Suprapubic skin (tissue), 4 donors: Measurements from ENCODE around the gene ZNF184. TPM values are rescaled to one million over a fixed set of nuclear protein-coding genes. Genes with fewer than 3 reads are reported as not detected.

Source experiments
- DNase-seq, 2 donors: peaks; one replicate each; pipeline ENCODE4 v3.0.0-alpha.2; 2019; ENCODE audit warnings: low spot score in 2 of 2
- H3K27ac ChIP-seq: fragments of 200-600 bp; sonication (generic); one replicate; pipeline ENCODE4 v1.5.1; 2019
- H3K27me3 ChIP-seq: fragments of 200-600 bp; sonication (generic); one replicate; pipeline ENCODE4 v1.5.1; 2019
- H3K36me3 ChIP-seq: fragments of 200-600 bp; sonication (generic); one replicate; pipeline ENCODE4 v1.5.1; 2019
- H3K4me1 ChIP-seq: fragments of 200-600 bp; sonication (generic); one replicate; pipeline ENCODE4 v1.5.1; 2019
- H3K4me3 ChIP-seq: fragments of 200-600 bp; sonication (generic); one replicate; pipeline ENCODE4 v1.5.1; 2019; ENCODE audit warnings: mild to moderate bottlenecking
- H3K9me3 ChIP-seq: fragments of 200-600 bp; sonication (generic); one replicate; pipeline ENCODE4 v1.5.1; 2019
- EP300 ChIP-seq: sonication (generic); formaldehyde crosslinking; IDR thresholded peaks from one replicate; pipeline ENCODE4 v1.6.1; 2017; ENCODE audit warnings: antibody characterized with exemption
- POLR2A ChIP-seq, 2 donors: fragments of 450-650 bp; IDR thresholded peaks; one replicate each; pipeline ENCODE4 v1.6.1; 2017; ENCODE audit warnings: antibody characterized with exemption in 2 of 2, mild to moderate bottlenecking in 2 of 2, moderate library complexity in 2 of 2
- POLR2AphosphoS5 ChIP-seq, 3 donors: sonication (generic); formaldehyde crosslinking; IDR thresholded peaks; one replicate each; pipeline ENCODE4 v1.6.1; 2017; ENCODE audit warnings: antibody characterized with exemption in 3 of 3
- WGBS: methylation state at CpG from one replicate; pipeline ENCODE4 v1.1.5; 2018; 5-methylcytosine and 5-hydroxymethylcytosine counted together
- total RNA-seq, 4 donors: library from RNA; depleted of rRNA; stranded (reverse); fragments of >200 nt; gene quantifications; one replicate each; pipeline ENCODE4 v1.1.0, GENCODE V29; 2016
- TF ChIP-seq, protein P1 (sequence below), 2 donors: fragments of 200-600 bp in 1 of 2; fragments of 450-650 bp in 1 of 2; sonication (generic) in 1 of 2; IDR thresholded peaks; one replicate each; pipeline ENCODE4 v1.5.1; 2016 to 2019; ENCODE audit warnings: antibody characterized with exemption in 2 of 2, mild to moderate bottlenecking in 1 of 2, moderate library complexity in 1 of 2

The ZNF184 gene
- total RNA-seq, 4 donors from 2014 or later, result 6.3 to 14.2 (median 10.5) TPM

- Histone ChIP-seq H3K4me1 (no peaks in the 10 kb centered on the region), H3K27ac (no peak overlapping the region), H3K4me3 (no peak overlapping the region), H3K36me3 (peaks cover 26% of the 10 kb centered on the region), H3K27me3 (no peaks in the 10 kb centered on the region), H3K9me3 (peaks cover 56% of the 10 kb centered on the region)
- WGBS, result 93% methylated on average over 1 of the region's 1 CpG
- TF ChIP-seq POLR2AphosphoS5 (IDR thresholded peaks at IDR 0.05) (no peak), POLR2A (IDR thresholded peaks at IDR 0.05) (no peak), EP300 (no peak)
- TF ChIP-seq, protein P1, sequence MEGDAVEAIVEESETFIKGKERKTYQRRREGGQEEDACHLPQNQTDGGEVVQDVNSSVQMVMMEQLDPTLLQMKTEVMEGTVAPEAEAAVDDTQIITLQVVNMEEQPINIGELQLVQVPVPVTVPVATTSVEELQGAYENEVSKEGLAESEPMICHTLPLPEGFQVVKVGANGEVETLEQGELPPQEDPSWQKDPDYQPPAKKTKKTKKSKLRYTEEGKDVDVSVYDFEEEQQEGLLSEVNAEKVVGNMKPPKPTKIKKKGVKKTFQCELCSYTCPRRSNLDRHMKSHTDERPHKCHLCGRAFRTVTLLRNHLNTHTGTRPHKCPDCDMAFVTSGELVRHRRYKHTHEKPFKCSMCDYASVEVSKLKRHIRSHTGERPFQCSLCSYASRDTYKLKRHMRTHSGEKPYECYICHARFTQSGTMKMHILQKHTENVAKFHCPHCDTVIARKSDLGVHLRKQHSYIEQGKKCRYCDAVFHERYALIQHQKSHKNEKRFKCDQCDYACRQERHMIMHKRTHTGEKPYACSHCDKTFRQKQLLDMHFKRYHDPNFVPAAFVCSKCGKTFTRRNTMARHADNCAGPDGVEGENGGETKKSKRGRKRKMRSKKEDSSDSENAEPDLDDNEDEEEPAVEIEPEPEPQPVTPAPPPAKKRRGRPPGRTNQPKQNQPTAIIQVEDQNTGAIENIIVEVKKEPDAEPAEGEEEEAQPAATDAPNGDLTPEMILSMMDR (IDR thresholded peaks at IDR 0.05), result no peak
- no peak for DNase-seq
These were observed 24.4 kb downstream of the ZNF184 start for GRCh38 chr6:27448456-27448855.

DNA sequence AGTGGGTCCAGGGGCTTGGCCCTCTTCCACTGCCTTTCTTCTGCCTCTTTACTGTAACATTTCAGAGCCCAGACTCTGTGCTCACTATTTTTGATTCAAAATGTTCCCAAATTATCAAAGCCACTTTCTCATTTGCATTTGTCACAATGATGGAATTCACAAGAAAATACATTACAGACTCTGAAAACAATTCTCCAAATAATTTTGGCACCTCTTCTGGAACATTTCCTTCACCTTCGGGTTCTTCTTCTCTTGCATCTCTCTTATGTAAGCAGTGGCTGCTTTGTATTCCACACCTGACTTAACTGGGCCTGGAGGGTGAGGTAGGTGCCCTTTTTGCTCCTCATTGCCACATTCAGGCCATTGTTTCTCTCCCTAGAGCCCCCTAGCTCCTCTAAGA is 30.0 kb downstream of the ZNF184 start:
- DNase-seq, result no peak
- no peaks in the 10 kb centered on the region for H3K27me3 ChIP-seq
- TF ChIP-seq POLR2AphosphoS5 (IDR thresholded peaks at IDR 0.05), result no peak
- TF ChIP-seq, protein P1 (IDR thresholded peaks at IDR 0.05), result no peak
- TF ChIP-seq EP300, result no peak
- TF ChIP-seq POLR2A (IDR thresholded peaks at IDR 0.05), result no peak
- WGBS, result 78% methylated on average over 1 of the region's 1 CpG
- H3K4me1 ChIP-seq, result no peaks in the 10 kb centered on the region
- H3K36me3 ChIP-seq, result no peaks in the 10 kb centered on the region
- peaks cover 12% of the 10 kb centered on the region for H3K9me3 ChIP-seq
- no peak overlapping the region for H3K27ac ChIP-seq
- no peak overlapping the region for H3K4me3 ChIP-seq

DNA sequence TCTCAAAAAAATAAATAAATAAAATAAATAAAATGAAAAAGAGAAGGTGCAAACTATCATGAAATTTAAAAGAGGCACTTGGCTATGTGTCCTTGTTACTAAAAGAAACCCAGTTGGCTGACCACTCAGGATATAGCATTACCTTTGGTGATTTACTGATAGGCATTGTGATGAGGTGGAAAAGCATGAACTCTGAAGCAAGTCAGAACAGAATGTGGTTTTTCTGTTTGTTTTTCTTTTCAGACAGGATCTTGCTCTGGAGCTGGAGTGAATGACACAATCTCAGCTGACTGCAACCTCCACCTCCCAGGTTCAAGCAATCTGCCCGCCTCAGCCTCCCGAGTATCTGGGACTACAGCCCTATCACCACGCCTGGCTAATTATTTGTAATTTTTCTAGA is 31.9 kb downstream of the ZNF184 start:
- TF ChIP-seq, protein P1 (IDR thresholded peaks at IDR 0.05), result no peak
- WGBS, result 86% methylated on average over 3 of the region's 3 CpGs
- DNase-seq, result no peak
- Histone ChIP-seq H3K27ac (no peak overlapping the region), H3K36me3 (no peaks in the 10 kb centered on the region), H3K27me3 (no peaks in the 10 kb centered on the region), H3K9me3 (peaks cover 7% of the 10 kb centered on the region), H3K4me3 (no peak overlapping the region), H3K4me1 (no peaks in the 10 kb centered on the region)

GRCh38 chr6:27439371-27439770 is 33.5 kb downstream of the ZNF184 start:
- H3K4me1 ChIP-seq, result no peaks in the 10 kb centered on the region
- no peak overlapping the region for H3K27ac ChIP-seq
- H3K9me3 ChIP-seq, result no peaks in the 10 kb centered on the region
- H3K27me3 ChIP-seq, result no peaks in the 10 kb centered on the region
- no peaks in the 10 kb centered on the region for H3K36me3 ChIP-seq
- WGBS, result 93% methylated on average over 4 of the region's 4 CpGs
- TF ChIP-seq POLR2AphosphoS5 (IDR thresholded peaks at IDR 0.05) (no peak), POLR2A (IDR thresholded peaks at IDR 0.05) (no peak), EP300 (no peak)
- TF ChIP-seq, protein P1 (IDR thresholded peaks at IDR 0.05), result no peak
- DNase-seq, result no peak
- H3K4me3 ChIP-seq, result no peak overlapping the region

GRCh38 chr6:27433714-27434113 is 39.2 kb downstream of the ZNF184 start:
- Histone ChIP-seq H3K27ac (no peak overlapping the region), H3K4me1 (no peaks in the 10 kb centered on the region), H3K27me3 (no peaks in the 10 kb centered on the region), H3K4me3 (no peak overlapping the region), H3K36me3 (no peaks in the 10 kb centered on the region), H3K9me3 (peaks cover 5% of the 10 kb centered on the region)
- DNase-seq, result no peak
- WGBS, result 95% methylated on average over 1 of the region's 1 CpG
- TF ChIP-seq POLR2AphosphoS5 (IDR thresholded peaks at IDR 0.05) (no peak), EP300 (no peak), POLR2A (IDR thresholded peaks at IDR 0.05) (no peak)
- TF ChIP-seq, protein P1 (IDR thresholded peaks at IDR 0.05), result no peak
